Thyroid gland (tissue), 4 donors: ENCODE measurements around the gene DEPDC7. TPM values are rescaled to one million over a fixed set of nuclear protein-coding genes. Genes with fewer than 3 reads are reported as not detected.

Source experiments
- DNase-seq, 2 donors: peaks; one replicate each; pipeline ENCODE4 v3.0.0-alpha.2; 2019
- H3K27ac ChIP-seq, 3 donors: fragments of 200-600 bp; sonication (generic); 1 replicate in 2 of 3; 2 replicates in 1 of 3; pipeline ENCODE4 v1.5.1; 2016 to 2019; ENCODE audit warnings: mild to moderate bottlenecking in 1 of 3, moderate library complexity in 1 of 3
- H3K27me3 ChIP-seq: fragments of 200-600 bp; sonication (generic); one replicate; pipeline ENCODE4 v1.5.1; 2019
- H3K36me3 ChIP-seq, 2 donors: fragments of 200-600 bp; sonication (generic); one replicate each; pipeline ENCODE4 v1.5.1; 2016 to 2019
- H3K4me1 ChIP-seq, 2 donors: fragments of 200-600 bp; sonication (generic); one replicate each; pipeline ENCODE4 v1.5.1; 2017 to 2019
- H3K4me3 ChIP-seq, 3 donors: fragments of 200-600 bp; sonication (generic); replicated peaks in 1 of 3; 1 replicate in 2 of 3; 2 replicates in 1 of 3; pipeline ENCODE4 v1.5.1; 2016; ENCODE audit warnings: mild to moderate bottlenecking in 1 of 3
- H3K9me3 ChIP-seq: fragments of 200-600 bp; sonication (generic); one replicate; pipeline ENCODE4 v1.5.1; 2017
- POLR2A ChIP-seq, 2 donors: fragments of 450-650 bp; IDR thresholded peaks; one replicate each; pipeline ENCODE4 v1.6.1; 2017; ENCODE audit warnings: antibody characterized with exemption in 2 of 2, mild to moderate bottlenecking in 2 of 2, moderate library complexity in 1 of 2
- WGBS, 2 donors: methylation state at CpG; one replicate each; pipeline ENCODE4 v1.1.5; 2017; 5-methylcytosine and 5-hydroxymethylcytosine counted together
- intact Hi-C: fragments of 100-400 bp; cut with DNase I; formaldehyde crosslinking; loops from one replicate; pipeline ENCODE4 v1.15.1; 2023
- total RNA-seq, 4 donors: library from RNA; depleted of rRNA; stranded (reverse); fragments of >200 nt; gene quantifications; one replicate each; pipeline ENCODE4 v1.2.3, GENCODE V29; 2016
- TF ChIP-seq, protein P1 (sequence below), 6 experiments: fragments of 200-600 bp in 3 of 6; fragments of 450-650 bp in 3 of 6; sonication (generic) in 3 of 6; IDR thresholded peaks; one replicate each; pipeline ENCODE4 v1.5.1; 2016 to 2019; ENCODE audit warnings: antibody characterized with exemption in 6 of 6, mild to moderate bottlenecking in 2 of 6, inconsistent platforms in 1 of 6, moderate library complexity in 1 of 6

DEPDC7 gene
- total RNA-seq, 4 donors from 2014 or later = 0.63 to 2.6 (median 1.6) TPM; not detected in 1

DNA sequence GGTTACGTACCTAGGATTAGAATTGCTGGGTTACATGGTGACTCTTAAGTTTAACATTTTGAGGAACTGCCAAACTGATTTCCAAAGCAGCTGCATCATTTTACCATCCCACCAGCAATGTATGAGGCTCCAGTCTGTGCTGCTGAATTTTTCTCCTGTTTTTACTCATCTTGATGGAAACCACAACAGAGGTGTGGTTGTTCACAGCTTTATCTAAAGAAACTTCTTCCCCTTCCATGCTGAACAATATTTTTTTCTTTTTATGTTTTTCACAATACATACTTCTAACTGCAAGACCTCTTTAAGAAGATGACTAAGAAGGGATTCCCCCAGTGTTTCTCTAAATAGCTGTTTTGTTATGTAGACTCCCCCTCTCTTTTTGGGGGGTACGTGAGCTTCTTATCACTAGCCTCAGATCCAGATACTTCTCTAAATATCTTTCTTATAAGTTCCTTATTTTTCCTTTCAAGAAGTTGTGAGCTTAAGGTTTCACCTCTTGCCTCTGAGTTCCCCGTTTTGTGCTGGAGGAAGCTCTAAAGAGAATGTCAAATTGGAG lies 47.7 kb downstream of the DEPDC7 start:
- 72 to 86% methylated on average over 3 of the region's 3 CpGs for WGBS, 2 donors
- Histone ChIP-seq H3K27ac (no peak overlapping the region), H3K36me3 (peaks cover 14 to 24% of the 10 kb centered on the region in 2 donors)

DNA sequence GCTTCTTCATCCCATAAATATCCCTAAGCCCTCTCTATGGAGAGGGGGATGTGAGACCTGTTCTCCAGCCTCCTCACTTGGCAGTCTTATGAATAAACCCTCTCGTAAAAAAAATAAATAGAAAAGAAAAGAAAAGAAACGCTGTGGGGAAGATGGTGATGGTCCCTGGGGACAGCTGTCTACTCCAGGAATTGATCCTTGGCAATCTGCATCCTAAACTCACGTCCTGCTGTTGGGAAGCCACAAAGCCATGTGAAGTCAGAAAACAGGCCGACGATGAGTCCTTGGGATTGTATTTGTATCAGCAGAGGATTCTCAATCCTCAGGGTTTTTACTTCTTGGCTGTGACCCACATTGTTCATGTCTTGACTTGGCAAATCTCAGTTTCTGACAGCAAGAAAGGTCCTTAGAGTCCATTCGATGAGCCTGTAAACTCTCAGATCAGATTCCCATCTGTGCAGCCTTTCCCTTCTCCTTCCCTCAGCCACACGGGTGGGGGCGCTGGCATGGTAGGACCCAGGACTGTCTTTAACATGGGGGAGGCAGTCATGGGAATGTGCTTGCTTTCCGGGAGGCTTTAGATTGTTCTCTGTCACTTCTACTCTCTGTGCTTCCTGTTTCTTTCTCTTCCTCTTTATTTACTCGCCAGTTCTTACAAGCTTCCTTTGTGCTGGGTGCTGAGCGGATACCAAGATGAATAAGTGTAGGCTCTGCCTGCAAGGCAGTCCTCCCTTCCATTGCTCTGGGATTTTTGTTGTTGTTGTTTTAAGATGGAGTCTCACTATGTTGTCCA lies 48.6 kb downstream of the DEPDC7 start:
- no peak for DNase-seq
- TF ChIP-seq, protein P1, sequence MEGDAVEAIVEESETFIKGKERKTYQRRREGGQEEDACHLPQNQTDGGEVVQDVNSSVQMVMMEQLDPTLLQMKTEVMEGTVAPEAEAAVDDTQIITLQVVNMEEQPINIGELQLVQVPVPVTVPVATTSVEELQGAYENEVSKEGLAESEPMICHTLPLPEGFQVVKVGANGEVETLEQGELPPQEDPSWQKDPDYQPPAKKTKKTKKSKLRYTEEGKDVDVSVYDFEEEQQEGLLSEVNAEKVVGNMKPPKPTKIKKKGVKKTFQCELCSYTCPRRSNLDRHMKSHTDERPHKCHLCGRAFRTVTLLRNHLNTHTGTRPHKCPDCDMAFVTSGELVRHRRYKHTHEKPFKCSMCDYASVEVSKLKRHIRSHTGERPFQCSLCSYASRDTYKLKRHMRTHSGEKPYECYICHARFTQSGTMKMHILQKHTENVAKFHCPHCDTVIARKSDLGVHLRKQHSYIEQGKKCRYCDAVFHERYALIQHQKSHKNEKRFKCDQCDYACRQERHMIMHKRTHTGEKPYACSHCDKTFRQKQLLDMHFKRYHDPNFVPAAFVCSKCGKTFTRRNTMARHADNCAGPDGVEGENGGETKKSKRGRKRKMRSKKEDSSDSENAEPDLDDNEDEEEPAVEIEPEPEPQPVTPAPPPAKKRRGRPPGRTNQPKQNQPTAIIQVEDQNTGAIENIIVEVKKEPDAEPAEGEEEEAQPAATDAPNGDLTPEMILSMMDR (IDR thresholded peaks at IDR 0.05) = no peak
- no peak for TF ChIP-seq POLR2A (IDR thresholded peaks at IDR 0.05)
- H3K9me3 ChIP-seq = no peaks in the 10 kb centered on the region
- H3K4me3 ChIP-seq = no peak overlapping the region
- peaks cover 13 to 23% of the 10 kb centered on the region in 2 donors for H3K36me3 ChIP-seq
- intact Hi-C loops = loop anchor here (5.0 to 10.0 kb wide), 2 partner anchors 102 to 259 kb away; no protein-coding TSS in a partner anchor
- H3K4me1 ChIP-seq = peaks cover 10 to 13% of the 10 kb centered on the region in 2 donors
- H3K27me3 ChIP-seq = no peaks in the 10 kb centered on the region
- 64 to 72% methylated on average over 11 of the region's 11 CpGs for WGBS, 2 donors
- H3K27ac ChIP-seq = no peak overlapping the region

More for the DNA sequence above, 47.7 kb downstream of the DEPDC7 start:
- Histone ChIP-seq H3K27me3 (no peaks in the 10 kb centered on the region), H3K4me3 (no peak overlapping the region), H3K9me3 (no peaks in the 10 kb centered on the region), H3K4me1 (peaks cover 10 to 13% of the 10 kb centered on the region in 2 donors)
- DNase-seq = no peak
- intact Hi-C loops = loop anchor here (5.0 to 10.0 kb wide), 2 partner anchors 101 to 259 kb away; no protein-coding TSS in a partner anchor
- TF ChIP-seq, protein P1 (IDR thresholded peaks at IDR 0.05) = no peak
- TF ChIP-seq POLR2A (IDR thresholded peaks at IDR 0.05) = no peak

DNA sequence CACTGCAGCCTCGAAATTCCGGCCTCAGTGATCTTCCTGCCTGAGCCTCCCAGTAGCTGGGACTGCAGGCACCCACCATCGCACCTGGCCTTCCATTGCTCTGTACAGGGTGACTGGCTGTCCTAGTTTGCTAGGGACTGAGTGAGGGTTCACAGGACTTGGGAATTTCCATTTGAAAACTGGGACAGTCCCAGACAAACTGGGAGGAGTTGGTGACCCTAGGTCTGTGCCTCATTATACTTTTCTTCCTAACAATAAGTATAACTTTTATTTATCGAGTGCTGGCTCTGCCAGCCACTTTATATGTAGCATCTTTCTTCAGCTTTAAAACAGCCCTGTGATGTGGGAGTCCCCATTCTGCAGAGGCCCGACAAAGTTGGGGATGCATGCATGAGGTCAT lies 49.2 kb downstream of the DEPDC7 start:
- 92 to 96% methylated on average over 5 of the region's 5 CpGs for WGBS, 2 donors
- Histone ChIP-seq H3K4me3 (no peak overlapping the region), H3K9me3 (no peaks in the 10 kb centered on the region), H3K27ac (no peak overlapping the region), H3K36me3 (peaks cover 13 to 20% of the 10 kb centered on the region in 2 donors), H3K4me1 (peaks cover 10 to 13% of the 10 kb centered on the region in 2 donors), H3K27me3 (no peaks in the 10 kb centered on the region)
- no peak for DNase-seq
- intact Hi-C loops = loop anchor here (5.0 to 10.0 kb wide), 2 partner anchors 103 to 260 kb away; no protein-coding TSS in a partner anchor
- no peak for TF ChIP-seq POLR2A (IDR thresholded peaks at IDR 0.05)
- TF ChIP-seq, protein P1 (IDR thresholded peaks at IDR 0.05) = no peak

DNA sequence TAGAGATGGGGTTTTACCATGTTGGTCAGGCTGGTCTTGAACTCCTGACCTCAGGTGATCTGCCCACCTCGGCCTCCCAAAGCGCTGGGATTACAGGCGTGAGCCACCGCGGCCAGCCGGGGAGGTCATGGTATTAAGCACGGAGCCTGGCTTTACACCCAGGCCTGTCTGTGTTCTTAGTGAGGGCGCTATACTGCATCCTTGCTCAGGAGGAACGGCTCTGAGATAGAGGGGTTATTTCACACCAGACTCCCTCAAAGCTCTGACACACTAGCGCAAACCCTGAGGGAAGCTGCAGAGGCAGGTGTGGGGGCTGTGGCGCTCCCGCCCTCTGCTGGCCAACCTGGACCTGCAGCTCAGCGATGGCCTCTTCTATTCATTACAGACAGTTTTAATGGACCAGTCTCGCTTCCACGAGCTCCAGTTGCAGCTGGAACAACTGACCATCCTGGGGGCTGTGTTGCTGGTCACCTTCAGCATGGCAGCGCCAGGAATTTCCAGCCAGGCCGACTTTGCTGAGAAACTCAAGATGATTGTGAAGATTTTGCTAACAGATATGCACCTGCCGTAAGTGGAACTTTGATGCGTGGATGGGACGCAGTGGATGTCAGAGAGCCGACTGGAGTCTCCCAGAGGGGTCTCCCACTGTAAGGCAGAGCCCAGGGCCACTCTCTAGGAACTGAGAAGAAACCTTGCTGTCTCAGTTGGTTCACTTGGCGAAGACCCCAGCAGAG lies 49.9 kb downstream of the DEPDC7 start:
- DNase-seq = peak; percentile 63 to 68
- Histone ChIP-seq H3K27ac (no peak overlapping the region), H3K4me1 (peaks cover 10 to 13% of the 10 kb centered on the region in 2 donors), H3K27me3 (no peaks in the 10 kb centered on the region), H3K9me3 (no peaks in the 10 kb centered on the region), H3K36me3 (peaks cover 13 to 19% of the 10 kb centered on the region in 2 donors), H3K4me3 (no peak overlapping the region)
- WGBS, 2 donors = 73 to 86% methylated on average over 11 to 13 of the region's 22 CpGs
- intact Hi-C loops = loop anchor here (10.0 kb wide), 1 partner anchor 261 kb away; no protein-coding TSS in a partner anchor
- TF ChIP-seq, protein P1 (IDR thresholded peaks at IDR 0.05) = peak; percentile 57 to 87 (median 74)
- no peak for TF ChIP-seq POLR2A (IDR thresholded peaks at IDR 0.05)
